ENCODE measurements around the gene POLQ. TPM values are rescaled to one million over a fixed set of nuclear protein-coding genes. Genes with fewer than 3 reads are reported as not detected.

POLQ gene
- total RNA-seq, 4 donors from 2014 or later = 0.07 to 0.24 (median 0.18) TPM; not detected in 1

Other genes with a start within 250 kb of the POLQ start
- gene ARGFX, start 22.0 kb upstream of the POLQ start, total RNA-seq = not detected
- 10 to 100 TPM in 3 of 4 donors, 1 to 10 TPM in 1; 7.2 to 40.8 (median 28.7) TPM for gene FBXO40, start 47.4 kb upstream of the POLQ start, total RNA-seq
- gene HCLS1, start 114.9 kb upstream of the POLQ start, total RNA-seq = 10 to 100 TPM in 1 of 4 donors, 1 to 10 TPM in 3; 6.6 to 15.3 (median 7.8) TPM
- gene GOLGB1, start 203.8 kb upstream of the POLQ start, total RNA-seq = 10 to 100 TPM; 18.1 to 31.6 (median 26.7) TPM

Measured in gastrocnemius medialis (tissue), 4 donors.